NCI-H345 treated with DMSO at 0.1 percent for 48 hours (cell line): ENCODE data around the gene SH2D6.

Experiments
- DNase-seq: peaks from one replicate; lab custom pipeline; 2025; ENCODE audit not compliant: unreplicated experiment; lab: John Stamatoyannopoulos, UW

The SH2D6 gene

DNA sequence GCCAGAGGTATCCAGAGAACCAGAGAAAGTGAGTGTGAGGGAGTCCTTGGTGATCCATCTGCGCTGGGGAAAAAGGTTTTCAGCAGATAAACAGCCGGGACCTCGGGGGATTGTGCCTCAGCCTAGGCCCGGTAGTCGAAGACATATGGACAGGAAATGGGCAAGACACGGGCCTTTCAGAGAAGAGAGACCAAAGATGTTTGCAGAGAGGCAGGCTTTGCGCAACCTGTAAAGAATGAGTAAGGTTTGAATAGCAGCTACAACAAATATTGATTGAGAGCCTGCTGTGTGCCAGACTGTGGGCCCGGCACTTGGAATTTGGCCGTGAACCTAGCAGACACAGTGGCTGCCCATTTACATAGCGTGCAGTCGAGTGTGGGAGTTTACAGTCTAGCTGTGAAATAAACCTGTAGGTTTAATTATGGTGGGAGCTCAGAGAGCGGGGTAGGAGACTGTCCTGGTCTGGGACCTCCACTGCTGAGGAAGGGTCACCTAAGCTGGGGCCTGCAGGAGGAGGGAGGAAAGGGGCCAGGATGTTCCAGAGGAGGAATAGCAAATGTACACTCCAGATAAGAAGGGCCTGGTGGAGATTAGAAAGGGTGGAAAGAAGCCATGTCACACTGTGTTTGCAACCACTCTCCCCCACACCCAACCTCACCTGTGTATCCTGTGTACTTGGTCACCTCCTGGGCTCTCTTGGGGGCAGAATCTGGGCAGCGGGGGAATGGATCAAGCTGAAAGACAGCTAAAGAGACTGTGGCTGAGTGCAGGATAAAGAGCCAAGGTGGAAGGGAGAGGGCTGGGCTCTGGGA, 3.0 kb downstream of the SH2D6 start:
- peak; percentile 52 for DNase-seq

- DNase-seq = no peak
These were observed 3.6 kb downstream of the SH2D6 start for GRCh38 chr2:85422072-85422457.

- no peak for DNase-seq
These were observed 5.0 kb downstream of the SH2D6 start for GRCh38 chr2:85423525-85423924.

DNA sequence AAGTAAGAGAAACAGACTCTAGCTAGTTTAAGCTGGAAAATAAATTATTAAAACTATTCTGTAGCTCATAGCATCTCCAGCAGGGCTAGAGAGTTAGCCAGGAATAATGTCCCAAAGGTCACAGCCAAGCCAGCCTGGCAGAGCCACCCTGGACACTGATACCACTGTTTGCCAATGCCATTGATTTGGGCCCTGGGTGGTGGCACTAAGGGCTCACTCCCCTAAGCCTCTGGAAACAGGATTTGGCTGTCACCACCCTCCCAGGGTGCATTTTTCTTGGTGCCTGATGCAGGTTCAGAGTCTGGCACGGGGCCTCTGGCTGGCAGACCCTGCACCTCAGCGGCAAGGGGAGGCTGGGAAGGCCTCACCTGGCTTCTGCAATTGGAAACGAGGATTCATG, 7.1 kb downstream of the SH2D6 start:
- no peak for DNase-seq

GRCh38 chr2:85427300-85427835, 8.9 kb downstream of the SH2D6 start:
- DNase-seq = no peak

GRCh38 chr2:85428343-85428881, 9.9 kb downstream of the SH2D6 start:
- DNase-seq = no peak

DNA sequence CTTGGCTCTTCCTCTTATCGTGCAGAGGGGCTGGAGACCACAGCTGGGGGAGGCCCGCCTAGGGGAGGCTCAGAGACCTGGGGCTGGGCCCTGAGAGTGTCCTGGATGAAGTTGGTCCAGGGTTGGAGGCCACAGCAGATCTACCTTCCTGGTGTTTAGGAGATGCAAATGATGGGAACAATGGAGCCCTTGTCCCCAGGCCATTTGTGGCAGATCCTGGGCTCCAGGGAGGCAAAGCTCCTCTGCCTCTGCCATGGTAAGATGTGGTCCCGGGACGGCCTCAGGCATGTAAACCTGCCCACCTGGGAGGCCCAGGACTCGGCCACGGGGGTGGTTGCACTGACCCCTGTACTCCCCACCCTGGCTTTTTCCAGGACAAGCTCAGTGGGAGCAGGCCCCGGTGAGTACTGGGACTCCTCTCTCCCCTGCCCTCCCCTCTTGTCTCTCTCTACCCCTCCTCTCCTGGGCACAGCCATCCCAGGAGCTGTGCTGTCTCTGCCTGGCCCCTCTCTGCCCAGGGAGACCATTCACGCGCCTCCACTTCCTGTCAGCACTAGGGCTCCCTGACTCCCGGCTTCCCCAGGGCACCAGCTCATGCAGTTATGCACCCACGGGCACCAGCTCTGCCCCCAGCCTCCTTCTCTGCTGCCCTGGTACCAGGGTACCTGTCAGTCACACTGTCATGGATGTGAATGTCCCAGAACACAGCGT, 10.9 kb downstream of the SH2D6 start:
- DNase-seq = no peak

DNA sequence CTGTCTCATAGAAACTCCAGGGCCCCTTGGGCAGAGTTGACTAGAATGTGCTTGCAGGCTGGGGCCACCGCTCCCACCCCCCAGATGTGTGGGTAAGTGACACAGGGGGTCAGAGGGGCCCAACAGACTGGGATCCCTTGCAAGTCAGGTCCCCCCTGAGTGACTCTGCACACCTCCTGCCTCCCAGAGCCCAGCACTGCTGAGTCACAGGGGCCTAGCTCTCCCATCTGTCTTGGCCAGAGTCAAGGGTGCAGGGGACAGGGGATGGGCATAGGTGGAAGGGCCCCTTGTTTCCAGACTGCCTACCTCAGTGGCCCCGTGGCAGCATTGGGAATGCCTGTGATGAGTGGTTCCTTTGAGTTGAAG, 11.4 kb downstream of the SH2D6 start:
- no peak for DNase-seq

GRCh38 chr2:85430752-85431569, 12.4 kb downstream of the SH2D6 start:
- DNase-seq = no peak

GRCh38 chr2:85431570-85432205, 13.2 kb downstream of the SH2D6 start:
- no peak for DNase-seq

DNA sequence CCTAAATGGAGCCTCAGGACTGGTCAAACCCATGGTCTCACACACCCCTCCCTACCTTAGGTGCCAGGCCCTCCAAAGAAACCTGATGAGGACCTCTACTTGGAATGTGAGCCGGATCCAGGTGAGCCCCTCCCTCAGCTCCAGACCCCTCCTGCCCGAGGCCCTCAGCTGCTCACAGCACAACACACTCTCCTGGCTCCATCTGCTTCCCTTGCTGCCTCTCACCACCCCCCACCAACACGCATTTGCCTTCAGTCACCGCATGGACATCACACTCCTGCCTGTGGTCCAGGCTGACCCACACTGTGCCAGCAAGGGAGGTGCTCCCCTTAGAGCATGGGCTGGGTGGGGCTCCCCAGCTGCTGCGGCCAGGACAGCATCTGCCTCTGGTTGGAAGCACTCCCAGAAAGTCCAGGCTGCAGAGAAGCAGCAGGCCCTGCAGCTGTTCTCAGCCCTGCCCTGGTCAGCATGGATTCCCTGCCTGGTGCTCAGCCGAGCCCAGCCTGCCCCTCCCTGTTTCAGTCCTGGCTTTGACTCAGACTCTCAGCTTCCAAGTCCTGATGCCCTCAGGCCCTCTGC, 15.1 kb downstream of the SH2D6 start:
- DNase-seq = no peak

DNA sequence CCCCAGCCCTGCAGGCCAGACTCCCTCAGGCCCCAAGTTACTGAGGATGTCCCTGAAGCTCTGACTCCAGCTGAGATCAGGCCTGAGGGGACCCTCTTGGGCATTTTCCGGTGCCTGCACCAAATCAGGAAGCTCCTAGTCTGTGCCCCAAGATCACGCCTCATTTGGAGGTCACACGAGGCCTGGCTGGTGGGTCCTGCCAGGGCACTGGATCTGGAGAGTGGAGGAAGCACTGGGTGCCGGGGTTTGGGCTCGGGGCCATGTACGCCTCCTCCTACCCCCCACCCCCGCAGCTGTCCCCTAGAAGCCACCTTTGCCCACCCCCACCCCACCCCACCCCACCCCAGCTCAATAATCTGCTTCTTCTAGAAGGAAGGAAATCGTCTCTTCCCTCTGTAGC, 16.2 kb downstream of the SH2D6 start:
- DNase-seq = no peak

DNA sequence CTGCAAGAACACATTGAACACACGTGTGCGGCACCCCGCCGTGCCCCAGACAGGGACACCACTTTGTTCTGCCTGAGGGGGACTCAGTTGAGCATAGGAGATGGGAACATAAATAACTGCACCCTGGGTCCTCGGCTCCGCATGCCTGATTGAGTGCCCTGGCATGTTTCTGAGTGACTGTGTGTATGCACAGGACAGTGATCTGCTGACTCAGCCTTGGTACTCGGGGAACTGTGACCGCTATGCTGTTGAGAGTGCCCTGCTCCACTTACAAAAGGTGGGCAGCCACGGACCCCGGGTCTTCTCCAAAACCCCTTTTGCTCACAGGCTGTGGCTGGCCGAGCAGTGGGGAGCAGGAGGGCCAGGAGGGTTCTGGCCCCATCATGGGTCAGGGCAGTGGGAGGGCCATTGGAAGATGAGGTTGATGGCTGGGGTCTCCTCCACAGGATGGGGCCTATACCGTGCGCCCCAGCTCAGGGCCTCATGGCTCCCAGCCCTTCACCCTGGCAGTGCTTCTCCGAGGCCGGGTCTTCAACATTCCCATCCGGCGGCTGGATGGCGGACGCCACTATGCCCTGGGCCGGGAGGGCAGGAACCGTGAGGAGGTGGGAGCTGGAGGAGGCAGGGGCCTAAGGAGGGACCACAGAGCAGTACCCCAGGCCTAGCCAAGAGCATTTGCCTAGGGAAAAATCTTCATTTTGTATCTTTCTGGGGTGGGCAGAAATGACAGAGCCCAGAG, 16.9 kb downstream of the SH2D6 start:
- peak; percentile 52 for DNase-seq

DNA sequence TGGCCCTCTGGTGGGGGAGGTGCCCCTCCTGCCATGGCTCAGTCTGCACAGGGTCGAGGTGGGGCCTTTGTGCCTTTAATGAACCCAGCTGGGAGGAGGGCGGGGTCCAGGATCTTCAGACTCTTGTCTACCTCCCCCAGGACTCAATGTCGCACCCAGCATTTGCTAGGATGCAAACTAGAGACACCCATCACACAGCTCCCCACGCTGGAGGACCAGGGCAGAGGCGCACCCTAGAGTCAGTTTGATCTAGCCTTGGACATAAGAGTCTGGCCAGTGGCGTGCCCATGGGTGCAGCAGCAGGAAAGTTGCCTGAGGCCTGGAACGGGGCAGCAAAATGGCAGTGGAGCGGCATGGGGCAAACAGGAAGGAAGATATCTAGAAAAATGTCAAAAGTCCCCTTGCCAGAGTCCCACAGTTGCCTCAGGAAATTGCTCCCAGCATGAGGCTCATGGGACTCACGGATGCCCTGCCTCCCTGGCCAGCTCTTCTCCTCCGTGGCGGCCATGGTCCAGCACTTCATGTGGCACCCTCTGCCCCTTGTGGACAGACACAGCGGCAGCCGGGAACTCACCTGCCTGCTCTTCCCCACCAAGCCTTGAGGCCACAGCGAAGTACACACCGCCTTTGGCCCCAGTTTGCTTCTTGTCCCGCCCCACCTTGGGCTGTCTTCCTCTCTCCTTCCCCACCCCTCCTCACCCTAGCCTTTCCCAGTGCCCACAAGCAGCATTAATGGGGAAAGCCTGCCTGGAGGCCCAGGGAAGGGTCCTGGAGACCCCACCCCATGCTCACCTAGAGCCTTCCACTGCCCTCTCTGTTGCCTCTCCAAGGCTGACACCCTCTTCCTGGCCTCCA, 17.7 kb downstream of the SH2D6 start:
- no peak for DNase-seq

- DNase-seq = no peak
These were observed 18.4 kb downstream of the SH2D6 start for GRCh38 chr2:85436836-85437487.

DNA sequence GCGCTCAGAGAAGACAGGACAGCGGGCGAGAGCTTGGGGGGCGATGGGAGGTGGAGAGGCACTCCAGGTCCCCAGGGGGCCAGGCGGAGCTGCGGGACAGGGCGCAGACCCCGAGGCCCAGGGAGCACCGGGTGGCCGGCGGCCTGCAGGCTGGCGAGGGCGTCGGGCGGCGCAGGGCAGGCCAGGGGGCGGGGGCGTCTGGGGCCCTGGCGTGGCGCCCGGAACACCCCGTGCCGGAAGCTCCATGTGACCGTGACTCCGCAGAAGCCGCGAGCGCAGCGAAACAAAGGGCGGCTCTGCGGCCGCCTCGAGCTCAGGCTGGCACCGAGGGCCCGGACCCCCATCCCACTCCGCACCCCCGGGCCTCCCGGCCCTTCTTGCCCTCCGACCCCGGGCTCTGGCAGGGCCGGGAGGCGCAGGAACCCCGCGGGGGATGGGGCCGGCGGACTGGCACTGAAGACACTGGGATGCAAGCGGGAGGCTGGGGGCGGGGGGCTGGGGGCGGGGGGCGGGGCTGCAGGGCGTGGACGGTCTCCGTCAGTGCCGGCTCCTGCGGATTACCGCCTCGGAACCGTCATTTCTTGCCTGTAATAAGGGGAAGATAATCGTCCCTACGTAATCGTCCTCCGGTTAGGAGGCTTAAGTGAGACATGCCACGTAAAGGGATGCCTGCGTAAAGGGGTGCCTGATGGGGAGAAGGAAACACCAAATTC, 19.1 kb downstream of the SH2D6 start:
- DNase-seq = peak; percentile 69

DNA sequence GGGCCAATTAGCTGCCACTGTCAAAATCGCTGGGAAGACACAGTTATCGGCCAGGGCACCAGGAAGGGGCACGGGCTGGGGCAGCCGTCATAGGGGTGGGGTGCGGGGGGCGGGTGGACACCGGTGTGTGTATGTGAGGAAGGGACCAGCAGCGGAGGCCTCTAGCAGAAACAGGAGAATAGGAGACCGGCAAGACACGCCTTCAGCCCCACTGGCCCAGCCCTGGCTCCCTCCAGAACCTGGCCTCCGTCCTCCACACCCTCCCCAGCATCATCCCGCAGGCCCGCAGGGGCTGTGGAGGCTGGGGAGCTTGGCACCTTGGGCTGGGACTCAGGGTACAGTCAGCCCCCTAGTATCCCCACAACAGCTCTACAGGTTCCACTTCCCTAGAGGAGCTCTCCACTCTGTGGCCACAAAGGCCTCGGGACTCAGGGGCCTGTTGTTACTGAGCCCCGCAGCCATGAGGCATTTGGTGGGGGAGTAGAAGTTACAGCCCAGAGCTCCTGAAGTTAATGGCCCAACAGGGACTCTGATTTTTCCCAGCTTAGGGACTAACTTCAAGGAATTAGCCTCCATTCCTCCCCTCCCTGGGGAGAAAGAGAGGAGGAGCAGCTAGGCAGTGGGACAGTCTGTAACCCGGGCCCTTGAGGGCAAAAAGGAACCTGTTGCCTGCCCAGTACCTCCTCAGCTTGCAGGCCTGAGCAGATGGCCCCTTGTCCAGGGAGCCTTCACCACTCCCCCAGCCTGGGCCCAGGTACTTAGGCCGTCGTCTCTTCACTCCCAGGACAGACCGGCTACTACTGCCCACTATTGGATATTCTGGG, 19.9 kb downstream of the SH2D6 start:
- no peak for DNase-seq
